Glutamatergic neuron (in vitro differentiated cells): ENCODE data around the gene ENTPD8. TPM values are rescaled to one million over a fixed set of nuclear protein-coding genes. Genes with fewer than 3 reads are reported as not detected.

Source experiments
- DNase-seq: peaks from one replicate; pipeline ENCODE4 v3.0.0; 2022
- H3K27ac Mint-ChIP-seq: one replicate; pipeline ENCODE4 v1.8.0; 2020; ENCODE audit warnings: mild to moderate bottlenecking, mixed read lengths, inconsistent platforms; ENCODE audit not compliant: unreplicated experiment
- H3K27me3 Mint-ChIP-seq: one replicate; pipeline ENCODE4 v1.8.0; 2020; ENCODE audit warnings: mild to moderate bottlenecking, moderate library complexity, mixed read lengths, inconsistent platforms; ENCODE audit not compliant: unreplicated experiment
- H3K36me3 Mint-ChIP-seq: one replicate; pipeline ENCODE4 v1.8.0; 2020; ENCODE audit warnings: mild to moderate bottlenecking, mixed read lengths, inconsistent platforms; ENCODE audit not compliant: unreplicated experiment
- H3K4me1 Mint-ChIP-seq: one replicate; pipeline ENCODE4 v1.8.0; 2020; ENCODE audit warnings: mild to moderate bottlenecking, low read depth, mixed read lengths, inconsistent platforms; ENCODE audit not compliant: unreplicated experiment
- H3K4me3 Mint-ChIP-seq: one replicate; pipeline ENCODE4 v1.8.0; 2020; ENCODE audit warnings: mild to moderate bottlenecking, mixed read lengths, inconsistent platforms; ENCODE audit not compliant: unreplicated experiment
- H3K9me3 Mint-ChIP-seq: one replicate; pipeline ENCODE4 v1.8.0; 2020; ENCODE audit warnings: mild to moderate bottlenecking, moderate library complexity, mixed read lengths, inconsistent platforms; ENCODE audit not compliant: unreplicated experiment
- CTCF ChIP-seq: fragments of 200-600 bp; sonication (generic); IDR thresholded peaks from one replicate; pipeline ENCODE4 v1.5.0; 2021; ENCODE audit not compliant: partially characterized antibody, unreplicated experiment
- total RNA-seq: library from RNA; stranded (reverse); fragmentation: NEBNext Ultra II Directional; extraction: Animal tissue kit (Norgen Biotek cat#: 25700); gene quantifications from one replicate; pipeline ENCODE4 v1.2.1, GENCODE V29; 2021; ENCODE audit not compliant: unreplicated experiment

ENTPD8 gene
- total RNA-seq, 1 donor from 2014 or later = 1.0 TPM

DNA sequence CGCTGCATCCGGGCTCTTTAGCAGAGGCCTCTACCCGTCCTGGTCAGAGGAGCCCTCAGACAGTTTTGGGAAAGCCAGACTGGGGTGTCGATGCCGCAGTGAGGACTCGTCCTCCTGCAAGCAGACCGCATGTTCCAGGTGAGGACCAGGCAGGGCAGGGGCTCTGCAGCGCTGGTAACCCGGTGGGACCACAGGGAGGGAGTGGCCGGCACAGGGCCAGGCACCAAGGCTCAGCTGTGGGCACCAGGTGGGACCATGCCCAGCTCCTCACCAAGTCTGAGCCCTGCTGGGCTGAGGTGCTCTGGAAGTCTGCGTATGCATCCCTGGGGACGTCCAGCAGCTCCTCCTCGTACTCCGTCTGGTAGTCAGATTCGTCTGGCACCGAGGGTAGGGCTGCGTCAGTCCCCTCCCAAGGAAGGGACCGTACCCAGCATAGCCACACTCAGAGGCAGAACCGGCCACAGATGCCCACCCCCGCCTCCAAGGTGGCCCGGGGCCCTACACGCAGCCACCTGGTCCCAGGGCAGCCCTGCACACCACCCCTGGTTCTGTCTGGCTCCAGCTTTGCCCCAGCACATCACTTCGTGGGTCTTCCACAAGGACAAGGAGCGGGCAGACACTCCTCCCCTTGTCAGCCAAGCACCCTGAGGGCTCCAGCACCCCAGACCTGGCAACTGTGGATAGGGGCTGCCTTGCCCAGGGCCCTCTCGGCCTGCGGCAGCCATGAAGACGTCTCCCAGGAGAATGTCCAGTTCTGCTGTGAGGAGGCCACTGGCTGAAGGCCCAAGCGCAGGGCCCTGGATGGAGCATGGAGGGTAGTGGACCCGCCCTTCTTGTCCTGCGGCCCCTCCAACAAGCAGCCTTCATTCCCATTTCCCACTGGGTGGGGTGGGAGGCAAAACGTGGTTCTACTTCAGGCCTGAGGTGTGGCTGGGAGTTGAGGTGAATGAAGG lies 19.5 kb upstream of the ENTPD8 start:
- H3K9me3 Mint-ChIP-seq = peaks cover 3% of the 10 kb centered on the region
- H3K27ac Mint-ChIP-seq = no peak overlapping the region
- DNase-seq = peak; percentile 21
- no peaks in the 10 kb centered on the region for H3K36me3 Mint-ChIP-seq
- no peak for TF ChIP-seq CTCF
- H3K4me1 Mint-ChIP-seq = peaks cover 4% of the 10 kb centered on the region
- no peaks in the 10 kb centered on the region for H3K27me3 Mint-ChIP-seq
- H3K4me3 Mint-ChIP-seq = no peak overlapping the region

DNA sequence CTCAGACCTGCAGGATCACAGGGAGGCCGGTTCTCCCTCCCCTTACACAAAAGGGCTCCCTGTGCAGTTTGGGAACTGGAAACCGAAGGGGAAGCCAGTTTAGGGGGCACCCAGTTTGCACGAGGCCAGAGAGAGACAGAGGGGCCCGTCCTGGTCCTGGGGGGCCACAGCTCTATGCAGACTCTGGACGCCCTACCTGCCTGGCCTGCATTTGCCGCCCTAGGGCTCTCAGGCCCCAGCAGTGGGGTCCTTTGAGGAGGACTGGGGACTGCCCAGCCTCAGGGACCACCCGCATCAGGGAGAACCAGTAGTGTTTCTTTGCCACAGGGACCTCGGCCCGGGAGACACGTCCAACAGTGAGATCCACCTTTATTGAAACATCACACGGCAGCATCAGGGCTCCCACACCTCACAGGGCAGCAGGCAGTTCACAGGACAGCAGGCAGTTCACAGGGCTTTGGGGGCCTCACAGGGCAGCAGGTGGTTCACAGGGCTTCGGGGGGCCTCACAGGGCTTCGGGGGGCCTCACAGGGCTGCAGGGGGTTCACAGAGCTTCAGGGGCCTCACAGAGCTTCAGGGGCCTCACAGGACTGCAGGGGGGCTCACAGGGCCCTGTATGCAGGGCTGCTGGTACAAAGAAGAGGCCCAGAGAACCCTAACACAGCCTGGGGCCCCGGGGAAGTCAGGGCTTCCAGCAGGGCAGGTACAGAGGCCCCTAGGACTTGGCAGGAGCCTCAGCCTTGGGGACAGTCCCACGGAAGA lies 18.6 kb upstream of the ENTPD8 start:
- DNase-seq = peak; percentile 21
- no peak for TF ChIP-seq CTCF
- H3K9me3 Mint-ChIP-seq = peaks cover 1% of the 10 kb centered on the region
- H3K27ac Mint-ChIP-seq = no peak overlapping the region
- H3K36me3 Mint-ChIP-seq = no peaks in the 10 kb centered on the region
- H3K4me1 Mint-ChIP-seq = peaks cover 4% of the 10 kb centered on the region
- H3K27me3 Mint-ChIP-seq = no peaks in the 10 kb centered on the region
- H3K4me3 Mint-ChIP-seq = peak overlapping the region; percentile 49

DNA sequence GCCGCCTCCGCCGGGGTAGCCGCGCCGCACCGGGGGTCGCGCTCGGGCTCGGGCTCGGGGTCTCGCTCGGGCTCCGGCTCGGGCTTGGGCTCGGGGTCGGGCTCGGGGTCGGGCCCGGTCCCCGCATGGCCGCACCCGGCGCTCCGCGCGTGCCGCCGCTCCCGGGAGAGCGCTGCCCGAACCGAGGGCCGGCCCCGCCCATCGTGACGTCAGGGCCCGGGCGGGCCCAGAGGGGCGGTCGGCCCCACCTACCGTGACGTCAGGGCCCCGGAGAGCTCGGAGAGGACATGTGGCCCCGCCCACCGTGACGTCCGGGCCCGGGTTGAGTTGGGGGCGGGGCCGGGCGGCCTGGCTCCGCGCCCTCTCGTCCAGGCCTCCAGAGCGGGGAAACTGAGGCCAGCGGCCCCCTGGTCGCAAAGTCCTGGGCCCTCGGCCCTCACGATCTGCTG lies 18.0 kb upstream of the ENTPD8 start, which contains the start of gene NSMF:
Gene NSMF, minus strand, starts transcription at position 183 of the 449 bp plus-strand sequence. CDS start 232 bp downstream, outside the sequence.
- H3K36me3 Mint-ChIP-seq = no peaks in the 10 kb centered on the region
- peaks cover 1% of the 10 kb centered on the region for H3K9me3 Mint-ChIP-seq
- TF ChIP-seq CTCF = no peak
- H3K4me3 Mint-ChIP-seq = peak within 1 kb of the TSS; percentile 49
- H3K4me1 Mint-ChIP-seq = peaks cover 4% of the 10 kb centered on the region
- DNase-seq = peak; percentile 96
- no peaks in the 10 kb centered on the region for H3K27me3 Mint-ChIP-seq
- no peak within 1 kb of the TSS for H3K27ac Mint-ChIP-seq

DNA sequence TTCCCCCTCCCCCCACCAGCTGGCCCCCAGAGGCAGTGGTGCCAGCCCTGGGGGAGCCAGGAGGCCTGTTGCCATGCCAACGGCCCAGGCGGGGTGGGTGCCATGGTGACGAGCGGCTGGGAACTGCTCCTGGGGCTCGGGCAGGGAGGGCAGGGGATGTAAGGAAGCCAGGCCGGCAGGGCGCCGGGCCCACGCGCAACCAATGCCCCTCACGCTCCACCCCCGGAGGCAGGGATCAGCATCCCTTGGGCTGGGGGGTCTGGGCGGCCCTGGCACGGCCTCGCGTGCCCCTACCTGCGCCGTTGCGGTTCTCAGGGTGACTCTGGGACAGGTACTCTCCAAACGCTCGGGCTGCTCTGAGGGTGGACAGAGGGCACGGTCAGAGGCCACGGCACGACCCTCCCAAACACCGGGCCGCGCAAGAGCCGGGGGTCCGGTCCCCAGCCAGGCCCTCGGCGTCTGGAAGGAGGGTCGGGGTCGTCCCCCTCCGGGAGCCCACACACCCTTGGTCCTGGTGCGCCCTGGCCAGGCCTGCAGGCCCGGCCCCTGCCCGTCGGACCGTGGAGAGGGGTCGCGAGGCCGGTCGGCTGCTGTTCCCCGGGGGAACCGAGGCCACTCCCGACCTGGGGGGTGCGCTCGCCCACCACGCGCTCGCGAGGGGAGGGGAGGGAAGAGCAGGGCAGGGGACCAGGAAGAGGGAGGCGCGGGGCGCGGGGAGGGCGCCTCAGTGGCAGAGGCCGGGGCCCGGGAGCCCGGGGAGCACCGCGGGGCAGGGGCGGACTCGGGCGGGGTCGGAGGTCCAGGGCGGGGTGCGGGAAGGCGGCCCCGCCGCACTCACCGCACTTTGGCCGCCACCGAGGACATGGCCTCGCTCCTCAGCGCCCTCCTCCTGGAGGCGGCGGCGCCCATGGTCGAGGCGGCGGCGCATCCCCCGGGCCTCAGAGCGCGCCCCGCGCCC lies 17.3 kb upstream of the ENTPD8 start:
- H3K36me3 Mint-ChIP-seq = no peaks in the 10 kb centered on the region
- no peak overlapping the region for H3K27ac Mint-ChIP-seq
- H3K27me3 Mint-ChIP-seq = peaks cover 4% of the 10 kb centered on the region
- peaks cover 4% of the 10 kb centered on the region for H3K4me1 Mint-ChIP-seq
- DNase-seq = peak; percentile 49
- TF ChIP-seq CTCF = no peak
- H3K9me3 Mint-ChIP-seq = peaks cover 1% of the 10 kb centered on the region
- no peak overlapping the region for H3K4me3 Mint-ChIP-seq
